Measurements from ENCODE around the gene SLN.

- TF ChIP-seq, protein P1, sequence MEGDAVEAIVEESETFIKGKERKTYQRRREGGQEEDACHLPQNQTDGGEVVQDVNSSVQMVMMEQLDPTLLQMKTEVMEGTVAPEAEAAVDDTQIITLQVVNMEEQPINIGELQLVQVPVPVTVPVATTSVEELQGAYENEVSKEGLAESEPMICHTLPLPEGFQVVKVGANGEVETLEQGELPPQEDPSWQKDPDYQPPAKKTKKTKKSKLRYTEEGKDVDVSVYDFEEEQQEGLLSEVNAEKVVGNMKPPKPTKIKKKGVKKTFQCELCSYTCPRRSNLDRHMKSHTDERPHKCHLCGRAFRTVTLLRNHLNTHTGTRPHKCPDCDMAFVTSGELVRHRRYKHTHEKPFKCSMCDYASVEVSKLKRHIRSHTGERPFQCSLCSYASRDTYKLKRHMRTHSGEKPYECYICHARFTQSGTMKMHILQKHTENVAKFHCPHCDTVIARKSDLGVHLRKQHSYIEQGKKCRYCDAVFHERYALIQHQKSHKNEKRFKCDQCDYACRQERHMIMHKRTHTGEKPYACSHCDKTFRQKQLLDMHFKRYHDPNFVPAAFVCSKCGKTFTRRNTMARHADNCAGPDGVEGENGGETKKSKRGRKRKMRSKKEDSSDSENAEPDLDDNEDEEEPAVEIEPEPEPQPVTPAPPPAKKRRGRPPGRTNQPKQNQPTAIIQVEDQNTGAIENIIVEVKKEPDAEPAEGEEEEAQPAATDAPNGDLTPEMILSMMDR (IDR thresholded peaks at IDR 0.05), result no peak
- TF ChIP-seq POLR2A (IDR thresholded peaks at IDR 0.05), result no peak
Observed at GRCh38 chr11:107669893-107670601, 41.8 kb downstream of the SLN start.
